SK-N-SH (cell line): Measurements from ENCODE around the gene SEC24D. TPM values are rescaled to one million over a fixed set of nuclear protein-coding genes. Genes with fewer than 3 reads are reported as not detected.
A peak's percentile ranks its signal among the peaks of the same experiment; 100 is the strongest.

Source experiments
- CTCF ChIA-PET: fragments of 300-600, 350-600 bp; formaldehyde crosslinking; extraction: SDS; loops from one replicate; lab custom pipeline; 2021; lab: Yijun Ruan, JAX
- POLR2A ChIA-PET: fragments of 350-600 bp; sonication (Branson Sonifier 250); formaldehyde crosslinking; extraction: SDS; loops from one replicate; lab custom pipeline; 2020; ENCODE audit warnings: antibody characterized with exemption, inconsistent platforms; lab: Yijun Ruan, JAX
- DNase-seq: peaks from one replicate; pipeline ENCODE4 v3.0.0; 2012
- H2AFZ ChIP-seq: fragments of 200-600 bp; sonication (generic); 2 replicates; pipeline ENCODE4 v1.8.1; 2016; ENCODE audit warnings: antibody characterized with exemption, mild to moderate bottlenecking, low read depth
- H3F3A ChIP-seq: fragments of 200-600 bp; sonication (generic); replicated peaks from 2 replicates; pipeline ENCODE3; 2016; ENCODE audit warnings: antibody characterized with exemption, mild to moderate bottlenecking; ENCODE audit not compliant: insufficient read depth
- H3K27ac ChIP-seq, 2 experiments: fragments of 200-500 bp in 1 of 2; fragments of 200-600 bp in 1 of 2; sonication (Bioruptor generic) in 1 of 2; sonication (generic), shearing (Covaris generic) in 1 of 2; 2 replicates each; pipeline versions ENCODE4 v1.5.1 to v1.6.1; 2014 to 2016; ENCODE audit warnings: low read depth in 2 of 2, inconsistent platforms in 1 of 2, low read length in 1 of 2, mild to moderate bottlenecking in 1 of 2, mixed read lengths in 1 of 2
- H3K27me3 ChIP-seq: fragments of 200-600 bp; sonication (generic), shearing (Covaris generic); 2 replicates; pipeline ENCODE4 v1.6.1; 2016; ENCODE audit warnings: mixed run types; ENCODE audit not compliant: insufficient read depth
- H3K36me3 ChIP-seq, 2 experiments: fragments of 200-500 bp in 1 of 2; fragments of 200-600 bp in 1 of 2; sonication (Bioruptor generic) in 1 of 2; sonication (generic) in 1 of 2; replicated peaks in 1 of 2; 2 replicates each; pipeline versions ENCODE3 to v1.5.1; 2014 to 2016; ENCODE audit warnings: low read length in 1 of 2, mild to moderate bottlenecking in 1 of 2; ENCODE audit not compliant: insufficient read depth in 2 of 2, control insufficient read depth in 1 of 2
- H3K4me1 ChIP-seq, 2 experiments: fragments of 200-500 bp in 1 of 2; fragments of 200-600 bp in 1 of 2; sonication (Bioruptor generic) in 1 of 2; sonication (generic), shearing (Covaris generic) in 1 of 2; 2 replicates each; pipeline versions ENCODE4 v1.5.1 to v1.6.1; 2014 to 2016; ENCODE audit warnings: low read depth in 1 of 2, low read length in 1 of 2, mixed run types in 1 of 2; ENCODE audit not compliant: insufficient read depth in 2 of 2, control insufficient read depth in 1 of 2
- H3K4me2 ChIP-seq: fragments of 200-600 bp; sonication (generic), shearing (Covaris generic); 2 replicates; pipeline ENCODE4 v1.6.1; 2017; ENCODE audit warnings: mixed run types
- H3K4me3 ChIP-seq, 2 experiments: fragments of 200-500 bp in 1 of 2; fragments of 200-600 bp in 1 of 2; sonication (Bioruptor generic) in 1 of 2; sonication (generic), shearing (Covaris generic) in 1 of 2; 2 replicates each; pipeline versions ENCODE4 v1.5.1 to v1.8.1; 2014 to 2016; ENCODE audit warnings: low read depth in 2 of 2, inconsistent platforms in 1 of 2, low read length in 1 of 2, mild to moderate bottlenecking in 1 of 2, mixed read lengths in 1 of 2, moderate library complexity in 1 of 2
- H3K79me2 ChIP-seq: fragments of 200-600 bp; sonication (generic); 2 replicates; pipeline ENCODE4 v1.8.1; 2017; ENCODE audit warnings: mild to moderate bottlenecking; ENCODE audit not compliant: insufficient read depth
- H3K9ac ChIP-seq: fragments of 200-600 bp; sonication (generic); 2 replicates; pipeline ENCODE4 v1.6.1; 2017; ENCODE audit warnings: mixed run types
- H3K9me2 ChIP-seq: fragments of 200-600 bp; sonication (generic); 2 replicates; pipeline ENCODE4 v1.6.1; 2017; ENCODE audit warnings: mixed run types
- H3K9me3 ChIP-seq: fragments of 200-600 bp; sonication (generic); 2 replicates; pipeline ENCODE4 v1.6.1; 2017; ENCODE audit warnings: mixed run types, mild to moderate bottlenecking, moderate library complexity
- H4K20me1 ChIP-seq: fragments of 200-600 bp; sonication (generic); 2 replicates; pipeline ENCODE4 v1.6.1; 2017; ENCODE audit warnings: mild to moderate bottlenecking, mixed run types; ENCODE audit not compliant: insufficient read depth
- ELF1 ChIP-seq: IDR thresholded peaks from 2 replicates; pipeline ENCODE4 v1.4.0; 2012
- EZH2phosphoT487 ChIP-seq: fragments of 200-600 bp; sonication (generic); IDR thresholded peaks from 2 replicates; pipeline ENCODE4 v1.6.1; 2017; ENCODE audit warnings: low read depth, mixed run types, mild to moderate bottlenecking, antibody characterized with exemption, moderate library complexity, borderline replicate concordance
- FOSL2 ChIP-seq: IDR thresholded peaks from 2 replicates; pipeline ENCODE4 v1.4.0; 2012; ENCODE audit warnings: low read depth, mild to moderate bottlenecking, moderate library complexity, borderline replicate concordance
- FOXJ3 ChIP-seq: sonication (generic); formaldehyde crosslinking; IDR thresholded peaks from 2 replicates; pipeline ENCODE4 v1.5.1; 2020; ENCODE audit warnings: mild to moderate bottlenecking, missing genetic modification reagents
- GATA2 ChIP-seq: sonication (generic); formaldehyde crosslinking; IDR thresholded peaks from 2 replicates; pipeline ENCODE4 v1.5.0; 2020; ENCODE audit warnings: mild to moderate bottlenecking, missing genetic modification reagents
- IRF3 ChIP-seq: fragments of 150-350 bp; IDR thresholded peaks from 2 replicates; pipeline ENCODE4 v1.6.1; 2016; ENCODE audit warnings: mild to moderate bottlenecking, low read depth, low read length
- MEF2A ChIP-seq: IDR thresholded peaks from 2 replicates; pipeline ENCODE4 v1.4.0; 2012; ENCODE audit warnings: low read depth, borderline replicate concordance
- RCOR1 ChIP-seq: fragments of 150-350 bp; IDR thresholded peaks from 2 replicates; pipeline ENCODE4 v1.6.1; 2017; ENCODE audit warnings: antibody characterized with exemption, low read length
- SIN3A ChIP-seq: IDR thresholded peaks from 2 replicates; pipeline ENCODE4 v1.6.1; 2012; ENCODE audit warnings: low read depth, mild to moderate bottlenecking, low read length, moderate library complexity, borderline replicate concordance
- TCF12 ChIP-seq: IDR thresholded peaks from 2 replicates; pipeline ENCODE4 v1.4.0; 2012
- USF1 ChIP-seq: IDR thresholded peaks from 2 replicates; pipeline ENCODE4 v1.4.0; 2012; ENCODE audit warnings: low read depth, borderline replicate concordance
- ZBTB33 ChIP-seq: IDR thresholded peaks from 2 replicates; pipeline ENCODE4 v1.4.0; 2012; ENCODE audit warnings: low read depth, borderline replicate concordance
- WGBS: methylation state at CpG from one replicate; pipeline ENCODE4 v1.1.6; 2017; ENCODE audit warnings: low lambda C conversion rate; 5-methylcytosine and 5-hydroxymethylcytosine counted together
- polyA plus RNA-seq, 3 experiments: library from polyadenylated mRNA; depleted of rRNA; stranded (reverse); fragments of >200 nt; gene quantifications; 2 replicates each; pipeline ENCODE4 v1.2.3, GENCODE V29; 2012

The SEC24D gene
- polyA plus RNA-seq, 1 of the 3 experiments (the other 2 are of a cell fraction), result 32.2 TPM

GRCh38 chr4:118776157-118776954 lies 59.6 kb downstream of the SEC24D start:
- POLR2A ChIA-PET, result no interaction called here
- Histone ChIP-seq H3K4me2 (no peak overlapping the region), H2AFZ (no peak overlapping the region), H3K9me2 (no peaks in the 10 kb centered on the region), H3K9ac (no peak overlapping the region), H3K27ac (peak overlapping the region; percentile 69 to 99; a peak in 3 of 4 replicates), H3K4me1 (peaks cover 36 to 45% of the 10 kb centered on the region in 2 experiments), H3K4me3 (no peak overlapping the region), H4K20me1 (0 out of 2 replicates have a peak, but pooled peaks cover 4% of the 10 kb centered on the region), H3K36me3 (peaks cover 3 to 6% of the 10 kb centered on the region in 2 experiments), H3K79me2 (peaks cover 31% of the 10 kb centered on the region)
- DNase-seq, result no peak
- TF ChIP-seq USF1, result no peak
- TF ChIP-seq, all 33 proteins: peak for 0
- H3K9me3 ChIP-seq, result no peaks in the 10 kb centered on the region
- H3F3A ChIP-seq, result peaks cover 40% of the 10 kb centered on the region
- CTCF ChIA-PET, result no interaction called here
- 79% methylated on average over 1 of the region's 1 CpG for WGBS
- H3K27me3 ChIP-seq, result no peaks in the 10 kb centered on the region

DNA sequence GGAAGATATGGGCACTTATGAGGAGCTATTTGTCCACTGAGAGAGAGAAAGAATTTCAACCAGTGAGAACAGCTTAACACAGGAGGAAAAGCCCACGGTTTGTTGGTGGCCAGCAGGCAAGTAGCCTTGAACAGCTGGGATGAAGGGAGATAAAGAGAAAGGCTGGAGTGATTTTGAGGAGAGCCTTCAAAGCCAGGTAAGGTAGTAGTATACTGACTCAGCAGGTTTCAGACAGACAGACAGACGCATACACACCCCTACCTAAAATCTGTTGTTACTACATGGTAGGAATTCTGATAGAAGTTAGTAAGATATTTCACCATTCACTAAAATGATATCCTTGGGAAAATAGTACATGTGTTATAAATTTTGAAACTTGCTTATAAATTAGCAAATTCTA lies 60.5 kb downstream of the SEC24D start:
- Histone ChIP-seq H3K4me3 (no peak overlapping the region), H4K20me1 (0 out of 2 replicates have a peak, but pooled peaks cover 4% of the 10 kb centered on the region), H3F3A (peaks cover 37% of the 10 kb centered on the region), H2AFZ (no peak overlapping the region), H3K9me3 (no peaks in the 10 kb centered on the region), H3K79me2 (peaks cover 40% of the 10 kb centered on the region), H3K27me3 (no peaks in the 10 kb centered on the region), H3K9me2 (no peaks in the 10 kb centered on the region), H3K9ac (no peak overlapping the region), H3K27ac (peak overlapping the region; percentile 69 to 99), H3K4me2 (no peak overlapping the region), H3K4me1 (peaks cover 41 to 51% of the 10 kb centered on the region in 2 experiments), H3K36me3 (peaks cover 4 to 11% of the 10 kb centered on the region in 2 experiments)
- DNase-seq, result no peak
- ChIA-PET CTCF (interaction anchor here (1.7 to 7.9 kb wide), 2 partner anchors 114 to 194 kb away, joined by 4 to 133 read pairs; partner anchors contain the start of gene SYNPO2), POLR2A (interaction anchor here (1.4 kb wide), 1 partner anchor 113 kb away, joined by 5 read pairs; the partner anchor contains the start of gene SYNPO2)
- TF ChIP-seq ELF1 (no peak), SIN3A (no peak), ZBTB33 (no peak), GATA2 (CRISPR knock-in tag) (no peak), MEF2A (no peak), EZH2phosphoT487 (no peak), FOSL2 (no peak), TCF12 (no peak), RCOR1 (no peak), IRF3 (no peak), FOXJ3 (CRISPR knock-in tag) (no peak)
- WGBS, result 89% methylated on average over 2 of the region's 2 CpGs
